Astrocyte of the spinal cord (primary cell): ENCODE data around the gene PARP16.

ENCODE experiments used
- DNase-seq: peaks from one replicate; pipeline ENCODE4 v3.0.0; 2011; ENCODE audit warnings: low read depth, low spot score
- H3K4me3 ChIP-seq: 2 replicates; pipeline ENCODE4 v1.5.1; 2011; ENCODE audit warnings: low read depth, mild to moderate bottlenecking, low read length, moderate library complexity
- in situ Hi-C: cut with HindIII; loops from 2 replicates; pipeline ENCODE4 v1.10.0; 2017; ENCODE audit warnings: low sequenced_read_pairs
- TF ChIP-seq, protein P1 (sequence below): IDR thresholded peaks from 2 replicates; pipeline ENCODE4 v1.5.1; 2012; ENCODE audit warnings: low read depth, mild to moderate bottlenecking, low read length, inconsistent platforms

The PARP16 gene

DNA sequence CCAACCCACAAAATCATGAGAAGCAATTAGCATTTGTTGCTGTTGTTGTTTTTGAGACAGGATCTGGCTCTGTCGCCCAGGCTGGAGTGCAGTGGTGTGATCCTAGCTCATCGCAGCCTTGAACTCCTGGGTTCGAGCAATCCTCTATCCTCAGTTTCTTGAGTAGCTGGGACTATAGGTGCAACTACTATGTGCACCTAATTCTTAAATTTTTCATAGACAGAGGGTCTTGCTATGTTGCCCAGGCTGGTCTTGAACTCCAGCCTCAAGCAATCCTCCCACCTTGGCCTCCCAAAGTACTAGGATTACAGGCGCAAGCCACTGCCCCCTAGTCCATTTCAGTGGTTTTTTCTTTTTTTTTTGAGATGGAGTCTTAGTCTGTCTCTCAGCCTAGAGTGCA is 18.3 kb downstream of the PARP16 start:
- H3K4me3 ChIP-seq, result no peak overlapping the region
- no peak for DNase-seq
- TF ChIP-seq, protein P1, sequence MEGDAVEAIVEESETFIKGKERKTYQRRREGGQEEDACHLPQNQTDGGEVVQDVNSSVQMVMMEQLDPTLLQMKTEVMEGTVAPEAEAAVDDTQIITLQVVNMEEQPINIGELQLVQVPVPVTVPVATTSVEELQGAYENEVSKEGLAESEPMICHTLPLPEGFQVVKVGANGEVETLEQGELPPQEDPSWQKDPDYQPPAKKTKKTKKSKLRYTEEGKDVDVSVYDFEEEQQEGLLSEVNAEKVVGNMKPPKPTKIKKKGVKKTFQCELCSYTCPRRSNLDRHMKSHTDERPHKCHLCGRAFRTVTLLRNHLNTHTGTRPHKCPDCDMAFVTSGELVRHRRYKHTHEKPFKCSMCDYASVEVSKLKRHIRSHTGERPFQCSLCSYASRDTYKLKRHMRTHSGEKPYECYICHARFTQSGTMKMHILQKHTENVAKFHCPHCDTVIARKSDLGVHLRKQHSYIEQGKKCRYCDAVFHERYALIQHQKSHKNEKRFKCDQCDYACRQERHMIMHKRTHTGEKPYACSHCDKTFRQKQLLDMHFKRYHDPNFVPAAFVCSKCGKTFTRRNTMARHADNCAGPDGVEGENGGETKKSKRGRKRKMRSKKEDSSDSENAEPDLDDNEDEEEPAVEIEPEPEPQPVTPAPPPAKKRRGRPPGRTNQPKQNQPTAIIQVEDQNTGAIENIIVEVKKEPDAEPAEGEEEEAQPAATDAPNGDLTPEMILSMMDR, result no peak
- in situ Hi-C loops, result no loop called here

DNA sequence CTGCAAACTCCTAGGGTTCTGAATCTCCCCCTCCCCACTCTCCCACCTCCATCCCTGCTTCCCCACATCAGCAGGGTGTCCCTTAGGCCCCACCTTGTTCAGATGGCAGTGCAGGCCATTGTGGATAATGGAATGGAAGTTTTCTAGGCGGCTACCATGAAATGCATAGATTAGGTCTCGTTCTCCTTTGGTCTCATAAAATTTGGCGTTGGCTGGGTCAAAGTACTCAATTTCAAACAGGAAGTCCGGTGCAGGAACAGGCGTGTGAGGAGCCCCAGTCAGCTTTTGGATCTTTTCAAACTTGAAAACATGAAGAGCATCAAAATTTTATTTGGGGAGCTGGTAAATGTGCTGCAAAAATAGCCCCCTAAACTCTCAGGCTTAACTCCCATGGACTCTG is 20.2 kb downstream of the PARP16 start:
- in situ Hi-C loops, result no loop called here
- TF ChIP-seq, protein P1, result no peak
- H3K4me3 ChIP-seq, result no peak overlapping the region
- DNase-seq, result no peak

DNA sequence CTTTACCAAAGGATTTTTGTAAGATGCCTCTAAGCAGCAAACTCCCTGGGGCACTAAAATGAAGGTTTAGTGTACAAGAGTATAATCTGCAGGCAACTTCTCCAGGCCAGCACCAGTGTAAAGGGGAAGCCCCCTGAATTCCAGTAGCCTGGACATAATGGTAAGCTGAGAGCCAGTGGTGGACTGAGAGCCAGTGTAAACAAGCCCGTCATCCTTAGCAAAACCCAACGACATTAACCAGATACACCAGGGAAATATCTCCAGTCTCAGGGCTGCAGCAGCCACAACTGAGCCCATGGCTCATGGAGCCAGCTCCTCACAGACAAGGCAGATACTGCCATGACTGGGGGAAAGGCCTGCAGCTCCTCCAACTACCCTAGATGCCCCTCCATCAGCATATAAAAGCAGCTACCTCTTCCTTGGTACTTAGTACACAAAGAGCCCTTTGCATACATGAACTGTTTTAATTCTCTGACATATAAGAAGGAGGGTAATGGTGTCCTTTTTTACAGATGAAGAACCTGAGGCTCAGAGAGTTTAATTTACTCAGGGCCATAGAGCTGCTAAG is 21.7 kb downstream of the PARP16 start:
- DNase-seq, result no peak
- no peak overlapping the region for H3K4me3 ChIP-seq
- in situ Hi-C loops, result no loop called here
- TF ChIP-seq, protein P1, result no peak

DNA sequence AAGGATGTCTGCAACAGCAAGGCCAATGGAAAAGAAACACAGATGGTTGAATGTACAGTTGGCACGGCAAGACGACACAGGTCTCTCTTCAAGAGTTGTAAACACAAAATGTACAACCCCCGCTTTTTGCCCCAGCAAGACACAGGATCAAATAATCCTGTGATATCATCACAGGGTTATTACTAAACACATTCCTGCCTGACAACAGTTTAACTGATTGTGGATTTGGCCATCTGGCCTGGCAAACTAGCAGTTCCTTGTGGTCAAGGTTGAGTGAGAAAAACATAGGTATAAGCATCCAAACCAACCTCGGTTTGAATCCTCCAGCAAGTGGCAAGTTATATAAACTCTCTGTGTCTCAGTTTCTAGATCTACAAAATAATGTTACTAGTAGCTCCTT is 23.4 kb downstream of the PARP16 start:
- TF ChIP-seq, protein P1, result no peak
- in situ Hi-C loops, result no loop called here
- H3K4me3 ChIP-seq, result no peak overlapping the region
- no peak for DNase-seq

DNA sequence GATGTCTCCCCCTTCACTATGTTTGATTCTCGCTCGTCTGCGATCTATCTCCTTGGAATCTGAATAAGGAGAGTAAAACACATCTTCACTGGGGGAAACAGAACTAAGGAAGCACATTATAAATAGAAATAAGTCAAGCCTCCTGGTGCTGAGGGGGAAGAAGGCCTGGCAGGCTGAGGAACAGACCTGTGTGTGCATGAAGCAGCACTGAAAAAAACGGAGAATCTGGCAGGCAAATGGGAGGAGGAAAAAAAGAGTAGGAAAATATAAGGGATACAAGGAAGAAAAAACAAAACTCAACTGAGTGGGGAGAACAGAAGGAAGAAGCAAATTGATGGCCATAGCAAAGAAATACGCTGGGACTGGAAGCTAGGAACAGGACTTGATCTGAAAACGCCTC is 25.7 kb downstream of the PARP16 start:
- H3K4me3 ChIP-seq, result no peak overlapping the region
- DNase-seq, result no peak
- in situ Hi-C loops, result no loop called here
- TF ChIP-seq, protein P1, result no peak

DNA sequence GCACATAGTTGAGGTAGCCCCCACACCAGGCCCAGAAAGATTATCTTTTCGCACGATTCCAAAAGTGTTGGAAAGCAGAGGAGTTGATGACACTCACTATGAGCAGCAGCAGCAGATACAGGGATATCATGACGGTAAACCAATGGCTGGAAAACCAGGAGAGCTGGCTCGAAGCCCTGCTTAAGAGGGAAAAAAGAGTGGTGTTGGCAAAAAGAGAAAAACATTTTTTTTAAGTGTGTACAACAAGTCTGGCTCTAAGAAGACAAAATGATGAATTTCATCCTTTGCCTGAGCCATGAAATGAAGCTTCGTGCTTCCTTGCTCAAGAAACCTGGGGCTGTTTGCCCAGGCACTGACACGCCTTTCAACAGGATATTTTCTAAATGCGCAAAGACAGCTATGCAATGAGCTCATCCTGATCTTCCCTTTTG is 27.3 kb downstream of the PARP16 start:
- DNase-seq, result no peak
- TF ChIP-seq, protein P1, result no peak
- no peak overlapping the region for H3K4me3 ChIP-seq
- in situ Hi-C loops, result no loop called here
